Measurements from ENCODE around the gene SMNDC1.

Gene SMNDC1

GRCh38 chr10:110307805-110308204, 3.1 kb upstream of the SMNDC1 start:
- H3K4me1 ChIP-seq (ENCODE audit: low read depth, poor library complexity, severe bottlenecking) = peaks cover 47% of the 10 kb centered on the region
- peaks cover 4% of the 10 kb centered on the region; the same call in 1 of the 2 replicates for H3K36me3 ChIP-seq (ENCODE audit: insufficient read depth)
- no peak overlapping the region for H3K4me2 ChIP-seq
- peaks cover 21% of the 10 kb centered on the region for H3K79me2 ChIP-seq (ENCODE audit: insufficient read depth, low read depth)
- H3K4me3 ChIP-seq (IDR thresholded peaks at IDR 0.05; ENCODE audit: insufficient read depth, low read depth, low read length) = no peak overlapping the region
- H3K9ac ChIP-seq = no peak overlapping the region
- TF ChIP-seq CTCF (conservative IDR thresholded peaks at IDR 0.05; ENCODE audit: low read depth, low read length) = no peak
- no peaks in the 10 kb centered on the region for H3K27me3 ChIP-seq (ENCODE audit: insufficient read depth, low read depth)
- no peak overlapping the region for H3K27ac ChIP-seq
- H2AFZ ChIP-seq (ENCODE audit: low read depth) = no peak overlapping the region
- no peaks in the 10 kb centered on the region for H4K20me1 ChIP-seq (ENCODE audit: insufficient read depth)

- Histone ChIP-seq H4K20me1 (ENCODE audit: insufficient read depth) (no peaks in the 10 kb centered on the region), H2AFZ (ENCODE audit: low read depth) (peak overlapping the region; percentile 32; the same call in 1 of the 2 replicates), H3K27me3 (ENCODE audit: insufficient read depth, low read depth) (no peaks in the 10 kb centered on the region), H3K4me3 (IDR thresholded peaks at IDR 0.05; ENCODE audit: insufficient read depth, low read depth, low read length) (no peak overlapping the region), H3K36me3 (ENCODE audit: insufficient read depth) (peaks cover 18% of the 10 kb centered on the region; the same call in 1 of the 2 replicates), H3K4me1 (ENCODE audit: low read depth, poor library complexity, severe bottlenecking) (peaks cover 47% of the 10 kb centered on the region), H3K4me2 (peak overlapping the region; percentile 53), H3K9ac (peak overlapping the region; percentile 33; the same call in 1 of the 2 replicates), H3K27ac (no peak overlapping the region), H3K79me2 (ENCODE audit: insufficient read depth, low read depth) (peaks cover 35% of the 10 kb centered on the region)
- TF ChIP-seq CTCF (conservative IDR thresholded peaks at IDR 0.05; ENCODE audit: low read depth, low read length) = no peak; the same call in none of the 2 replicates
Measured at GRCh38 chr10:110306452-110306768, 1.7 kb upstream of the SMNDC1 start.

DNA sequence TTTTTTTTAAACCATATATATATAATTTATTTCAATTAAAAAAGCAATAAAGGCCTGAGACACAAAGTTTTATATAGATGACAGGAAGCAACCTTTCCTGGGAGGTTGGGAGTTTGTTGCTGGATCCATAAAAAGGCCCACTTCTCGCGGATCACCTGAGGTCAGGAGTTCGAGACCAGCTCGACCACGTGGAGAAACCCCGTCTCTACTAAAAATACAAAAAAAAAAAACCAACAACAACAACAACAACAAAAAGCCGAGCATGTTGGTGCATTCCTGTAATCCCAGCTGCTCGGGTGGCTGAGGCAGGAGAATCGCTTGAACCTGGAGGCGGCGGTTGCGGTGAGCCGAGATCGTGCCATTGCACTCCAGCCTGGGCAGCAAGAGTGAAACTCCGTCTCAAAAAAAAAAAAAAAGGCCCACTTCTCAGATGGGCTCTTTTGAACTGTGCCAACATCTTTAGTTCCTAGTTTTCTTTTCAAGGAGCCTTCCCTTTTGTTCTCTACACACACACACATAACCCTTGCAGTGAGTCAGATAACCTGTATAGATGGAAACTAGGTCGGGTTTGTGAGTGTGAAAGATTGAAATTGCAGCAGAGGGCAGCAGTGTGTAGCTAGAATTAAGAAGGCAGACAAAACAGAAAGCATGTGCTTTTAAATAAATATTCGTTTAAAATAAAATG, 1.2 kb upstream of the SMNDC1 start:
- H3K27me3 ChIP-seq (ENCODE audit: insufficient read depth, low read depth) = no peaks in the 10 kb centered on the region
- H3K79me2 ChIP-seq (ENCODE audit: insufficient read depth, low read depth) = peaks cover 40% of the 10 kb centered on the region
- peak overlapping the region; percentile 53 for H3K4me2 ChIP-seq
- peak; percentile 81 for TF ChIP-seq CTCF (conservative IDR thresholded peaks at IDR 0.05; ENCODE audit: low read depth, low read length)
- peaks cover 47% of the 10 kb centered on the region for H3K4me1 ChIP-seq (ENCODE audit: low read depth, poor library complexity, severe bottlenecking)
- H3K9ac ChIP-seq = peak overlapping the region; percentile 33; the same call in 1 of the 2 replicates
- H3K36me3 ChIP-seq (ENCODE audit: insufficient read depth) = peaks cover 21% of the 10 kb centered on the region; the same call in 1 of the 2 replicates
- H3K4me3 ChIP-seq (IDR thresholded peaks at IDR 0.05; ENCODE audit: insufficient read depth, low read depth, low read length) = no peak overlapping the region
- H3K27ac ChIP-seq = no peak overlapping the region; the same call in 1 of the 2 replicates
- H2AFZ ChIP-seq (ENCODE audit: low read depth) = peak overlapping the region; percentile 32; the same call in 1 of the 2 replicates
- no peaks in the 10 kb centered on the region for H4K20me1 ChIP-seq (ENCODE audit: insufficient read depth)

GRCh38 chr10:110304394-110304779, 333 bp downstream of the SMNDC1 start:
- Histone ChIP-seq H3K36me3 (ENCODE audit: insufficient read depth) (peaks cover 21% of the 10 kb centered on the region; the same call in 1 of the 2 replicates), H3K4me3 (IDR thresholded peaks at IDR 0.05; ENCODE audit: insufficient read depth, low read depth, low read length) (no peak overlapping the region), H3K4me2 (peak overlapping the region; percentile 65; the same call in 1 of the 2 replicates), H3K79me2 (ENCODE audit: insufficient read depth, low read depth) (peaks cover 55% of the 10 kb centered on the region), H3K27me3 (ENCODE audit: insufficient read depth, low read depth) (no peaks in the 10 kb centered on the region), H4K20me1 (ENCODE audit: insufficient read depth) (no peaks in the 10 kb centered on the region), H3K27ac (peak overlapping the region; percentile 65), H3K4me1 (ENCODE audit: low read depth, poor library complexity, severe bottlenecking) (peaks cover 51% of the 10 kb centered on the region), H3K9ac (peak overlapping the region; percentile 79), H2AFZ (ENCODE audit: low read depth) (peak overlapping the region; percentile 86; the same call in 1 of the 2 replicates)
- TF ChIP-seq CTCF (conservative IDR thresholded peaks at IDR 0.05; ENCODE audit: low read depth, low read length) = no peak
